GM12873 (cell line): Measurements from ENCODE around the gene OR10C1.

Source experiments
- TF ChIP-seq, protein P1 (sequence below): IDR thresholded peaks from 2 replicates; pipeline ENCODE4 v1.5.1; 2012; ENCODE audit warnings: low read depth, mild to moderate bottlenecking, moderate library complexity, low read length, control low read depth; ENCODE audit not compliant: insufficient read depth; ENCODE audit errors: missing control alignments

Gene OR10C1

DNA sequence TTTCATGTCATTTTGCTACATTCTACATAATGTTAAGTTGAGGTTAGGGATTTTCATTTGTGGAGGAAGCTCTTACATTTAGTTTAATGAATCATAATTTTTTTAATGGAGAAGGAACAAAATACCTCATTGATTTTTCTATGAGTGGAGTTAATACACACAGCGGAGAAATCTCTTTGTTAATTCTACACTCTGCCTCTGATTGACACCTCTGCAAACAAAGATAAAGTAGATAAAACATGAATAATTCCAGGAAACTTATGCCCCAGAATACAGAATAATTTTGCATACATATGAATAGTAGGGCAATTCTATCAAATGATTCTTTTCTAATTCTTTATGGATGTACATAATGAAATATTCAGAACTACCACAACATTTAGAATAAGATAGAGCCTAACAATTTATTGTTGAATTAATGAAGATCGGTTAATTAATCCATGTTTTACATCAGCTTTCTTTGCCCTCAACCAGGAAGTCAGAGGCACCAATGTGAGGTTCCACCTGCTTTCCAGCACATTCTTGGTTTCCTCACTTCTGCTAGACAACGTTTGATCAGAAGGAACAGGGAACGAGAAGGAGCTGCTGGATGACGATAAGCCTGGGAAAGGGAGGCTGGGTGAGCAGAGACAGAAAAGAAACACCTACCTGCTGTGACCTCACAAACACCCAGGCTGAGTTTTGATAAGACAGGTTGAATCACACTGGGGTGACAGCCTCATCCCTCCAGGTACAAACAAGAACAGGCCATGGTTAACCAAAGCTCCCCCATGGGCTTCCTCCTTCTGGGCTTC is 22.1 kb downstream of the OR10C1 start:
- TF ChIP-seq, protein P1, sequence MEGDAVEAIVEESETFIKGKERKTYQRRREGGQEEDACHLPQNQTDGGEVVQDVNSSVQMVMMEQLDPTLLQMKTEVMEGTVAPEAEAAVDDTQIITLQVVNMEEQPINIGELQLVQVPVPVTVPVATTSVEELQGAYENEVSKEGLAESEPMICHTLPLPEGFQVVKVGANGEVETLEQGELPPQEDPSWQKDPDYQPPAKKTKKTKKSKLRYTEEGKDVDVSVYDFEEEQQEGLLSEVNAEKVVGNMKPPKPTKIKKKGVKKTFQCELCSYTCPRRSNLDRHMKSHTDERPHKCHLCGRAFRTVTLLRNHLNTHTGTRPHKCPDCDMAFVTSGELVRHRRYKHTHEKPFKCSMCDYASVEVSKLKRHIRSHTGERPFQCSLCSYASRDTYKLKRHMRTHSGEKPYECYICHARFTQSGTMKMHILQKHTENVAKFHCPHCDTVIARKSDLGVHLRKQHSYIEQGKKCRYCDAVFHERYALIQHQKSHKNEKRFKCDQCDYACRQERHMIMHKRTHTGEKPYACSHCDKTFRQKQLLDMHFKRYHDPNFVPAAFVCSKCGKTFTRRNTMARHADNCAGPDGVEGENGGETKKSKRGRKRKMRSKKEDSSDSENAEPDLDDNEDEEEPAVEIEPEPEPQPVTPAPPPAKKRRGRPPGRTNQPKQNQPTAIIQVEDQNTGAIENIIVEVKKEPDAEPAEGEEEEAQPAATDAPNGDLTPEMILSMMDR = no peak

DNA sequence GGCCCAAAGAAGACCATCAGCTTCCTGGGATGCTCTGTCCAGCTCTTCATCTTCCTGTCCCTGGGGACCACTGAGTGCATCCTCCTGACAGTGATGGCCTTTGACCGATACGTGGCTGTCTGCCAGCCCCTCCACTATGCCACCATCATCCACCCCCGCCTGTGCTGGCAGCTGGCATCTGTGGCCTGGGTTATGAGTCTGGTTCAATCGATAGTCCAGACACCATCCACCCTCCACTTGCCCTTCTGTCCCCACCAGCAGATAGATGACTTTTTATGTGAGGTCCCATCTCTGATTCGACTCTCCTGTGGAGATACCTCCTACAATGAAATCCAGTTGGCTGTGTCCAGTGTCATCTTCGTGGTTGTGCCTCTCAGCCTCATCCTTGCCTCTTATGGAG is 22.9 kb downstream of the OR10C1 start:
- TF ChIP-seq, protein P1 = no peak

DNA sequence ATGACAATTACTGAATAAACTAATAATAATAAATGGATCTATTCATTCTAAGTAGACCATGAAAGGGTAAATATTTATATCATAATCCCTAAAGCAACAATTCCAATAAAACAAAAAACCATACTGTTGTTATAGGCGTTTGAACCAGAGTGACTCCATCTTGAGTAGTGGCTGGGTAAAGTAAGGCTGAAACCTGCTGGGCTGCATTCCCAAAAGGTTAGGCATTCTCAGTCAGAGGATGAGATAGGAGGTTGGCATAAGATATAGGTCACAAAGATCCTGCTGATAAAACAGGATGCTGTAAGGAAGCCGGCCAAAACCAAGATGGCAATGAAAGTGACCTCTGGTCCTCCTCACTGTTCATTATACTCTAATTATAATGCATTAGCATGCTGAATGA is 26.2 kb downstream of the OR10C1 start:
- TF ChIP-seq, protein P1 = no peak

DNA sequence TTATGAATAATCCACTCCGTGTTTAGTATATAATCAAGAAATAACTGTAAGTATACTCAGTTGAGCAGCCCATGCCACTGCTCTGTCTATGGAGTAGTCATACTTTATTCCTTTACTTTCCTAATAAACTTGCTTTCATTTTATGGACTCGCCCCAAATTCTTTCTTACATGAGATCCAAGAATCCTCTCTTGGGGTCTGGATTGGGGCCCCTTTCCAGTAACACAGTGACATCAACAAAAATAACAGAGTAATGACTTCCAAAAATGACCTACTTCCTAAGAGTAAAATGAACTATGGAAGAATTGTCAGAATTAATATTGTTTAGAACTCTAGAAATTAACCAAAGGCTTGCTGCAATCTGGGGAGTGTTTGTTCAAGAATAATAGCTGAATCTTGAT is 26.7 kb downstream of the OR10C1 start:
- TF ChIP-seq, protein P1 = no peak

DNA sequence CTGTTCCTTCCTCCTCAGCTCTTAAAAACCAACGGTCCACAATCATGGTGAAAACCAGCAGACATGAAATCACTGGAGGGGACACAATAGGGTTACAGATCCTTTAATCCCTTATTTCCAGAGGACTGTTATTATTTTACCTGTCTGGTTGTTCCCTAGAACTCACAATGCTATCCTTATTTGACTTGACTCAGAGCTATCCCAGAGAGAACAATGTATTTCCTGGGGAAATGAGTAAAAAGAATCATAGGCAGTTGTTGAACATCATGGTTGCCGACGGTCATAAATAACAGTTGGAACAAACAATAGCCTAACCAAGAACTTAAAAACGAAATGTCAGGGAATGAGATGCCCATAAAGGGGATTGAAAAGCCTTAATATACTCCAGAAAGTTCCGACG is 27.1 kb downstream of the OR10C1 start:
- TF ChIP-seq, protein P1 = no peak

DNA sequence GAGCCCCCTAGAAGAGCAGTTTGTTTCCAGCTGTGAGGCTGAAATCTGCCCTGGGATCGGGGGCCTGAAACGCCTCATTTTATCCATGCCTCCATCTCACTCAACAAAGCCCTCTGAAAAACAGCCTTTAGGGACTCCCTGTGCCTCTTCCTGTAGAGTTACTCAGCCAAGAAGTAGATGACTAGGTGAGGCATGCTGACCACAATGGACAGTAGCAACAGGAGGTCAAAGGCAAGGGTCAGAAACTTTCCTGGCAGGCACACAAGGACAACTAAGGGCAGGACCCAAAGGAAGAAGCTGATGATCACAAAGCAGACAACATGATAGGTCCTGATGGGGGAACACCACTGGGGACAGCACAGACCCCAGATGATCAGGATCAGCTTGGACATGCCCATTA is 35.9 kb downstream of the OR10C1 start:
- TF ChIP-seq, protein P1 = no peak

DNA sequence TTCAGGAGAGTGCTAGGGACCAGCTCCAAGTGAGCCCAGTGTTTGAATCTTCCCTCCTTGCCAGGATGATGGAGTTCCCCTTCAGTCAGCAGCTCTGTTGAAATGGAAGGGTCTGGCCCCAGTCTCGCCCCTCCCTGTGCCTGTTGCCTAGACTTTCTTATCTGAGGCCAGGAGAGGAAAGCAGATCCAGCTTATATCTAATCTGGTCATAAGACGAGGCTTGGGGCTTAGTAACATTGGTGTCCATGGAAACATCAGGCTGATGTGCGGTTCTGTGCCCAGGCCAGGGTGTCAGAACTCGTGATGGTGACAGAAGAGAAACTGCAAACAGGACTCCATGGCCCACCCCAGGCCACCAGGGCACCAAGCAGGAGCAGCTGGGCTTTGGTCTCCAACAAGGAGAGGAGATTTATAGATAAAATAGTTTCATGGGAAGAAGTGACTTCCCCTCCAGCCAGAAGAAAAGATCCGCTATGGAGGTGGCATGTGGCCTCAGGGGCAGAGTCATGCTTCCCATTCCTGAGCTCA is 38.9 kb downstream of the OR10C1 start:
- TF ChIP-seq, protein P1 = no peak
